ENCODE measurements around the gene TBPL1. TPM values are rescaled to one million over a fixed set of nuclear protein-coding genes. Genes with fewer than 3 reads are reported as not detected.

The TBPL1 gene
- total RNA-seq, 4 donors from 2014 or later, result 10.1 to 18.6 (median 12.3) TPM

- no peak for DNase-seq (ENCODE audit: low spot score)
- no peak for TF ChIP-seq CTCF (IDR thresholded peaks at IDR 0.05)
- ATAC-seq (ENCODE audit: low FRiP score), result no peak
Observed at GRCh38 chr6:133985970-133986369, 32.9 kb downstream of the TBPL1 start.

GRCh38 chr6:133986942-133987341, 33.9 kb downstream of the TBPL1 start:
- ATAC-seq (ENCODE audit: low FRiP score) (no peak), DNase-seq (ENCODE audit: low spot score) (no peak)

GRCh38 chr6:133989525-133989924, 36.5 kb downstream of the TBPL1 start:
- ATAC-seq (ENCODE audit: low FRiP score) (no peak), DNase-seq (ENCODE audit: low spot score) (no peak)
- TF ChIP-seq CTCF (IDR thresholded peaks at IDR 0.05), result no peak

More at GRCh38 chr6:133986942-133987341, 33.9 kb downstream of the TBPL1 start:
- no peak for TF ChIP-seq CTCF (IDR thresholded peaks at IDR 0.05)

GRCh38 chr6:133990321-133990720, 37.3 kb downstream of the TBPL1 start:
- ATAC-seq (ENCODE audit: low FRiP score), result no peak
- TF ChIP-seq CTCF (IDR thresholded peaks at IDR 0.05), result no peak
- no peak for DNase-seq (ENCODE audit: low spot score)

DNA sequence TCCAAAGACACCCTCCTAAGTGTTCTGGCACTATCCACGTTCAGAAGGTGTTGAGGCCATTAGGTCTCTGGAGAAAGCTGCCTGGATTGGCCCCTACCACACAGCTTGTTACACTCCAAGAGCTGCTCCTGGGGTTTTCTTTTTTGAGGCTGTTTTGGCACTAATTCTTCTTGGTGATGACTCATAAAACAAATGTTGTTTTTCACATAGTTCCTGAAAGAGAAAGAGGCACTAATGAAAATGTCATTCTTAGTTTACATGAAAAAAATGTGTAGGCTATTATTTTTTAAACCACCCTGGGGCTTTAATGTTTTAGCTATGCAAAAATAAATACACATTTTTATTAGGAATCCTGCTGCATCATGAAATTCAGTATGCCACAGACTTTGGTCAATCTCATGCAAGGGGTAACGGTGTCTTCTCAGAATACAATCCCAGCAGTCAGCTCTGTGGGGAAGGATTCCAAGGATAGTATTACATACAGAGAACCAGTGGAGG, 38.1 kb downstream of the TBPL1 start:
- no peak for TF ChIP-seq CTCF (IDR thresholded peaks at IDR 0.05)
- ATAC-seq (ENCODE audit: low FRiP score) (peak; percentile 52), DNase-seq (ENCODE audit: low spot score) (no peak)

DNA sequence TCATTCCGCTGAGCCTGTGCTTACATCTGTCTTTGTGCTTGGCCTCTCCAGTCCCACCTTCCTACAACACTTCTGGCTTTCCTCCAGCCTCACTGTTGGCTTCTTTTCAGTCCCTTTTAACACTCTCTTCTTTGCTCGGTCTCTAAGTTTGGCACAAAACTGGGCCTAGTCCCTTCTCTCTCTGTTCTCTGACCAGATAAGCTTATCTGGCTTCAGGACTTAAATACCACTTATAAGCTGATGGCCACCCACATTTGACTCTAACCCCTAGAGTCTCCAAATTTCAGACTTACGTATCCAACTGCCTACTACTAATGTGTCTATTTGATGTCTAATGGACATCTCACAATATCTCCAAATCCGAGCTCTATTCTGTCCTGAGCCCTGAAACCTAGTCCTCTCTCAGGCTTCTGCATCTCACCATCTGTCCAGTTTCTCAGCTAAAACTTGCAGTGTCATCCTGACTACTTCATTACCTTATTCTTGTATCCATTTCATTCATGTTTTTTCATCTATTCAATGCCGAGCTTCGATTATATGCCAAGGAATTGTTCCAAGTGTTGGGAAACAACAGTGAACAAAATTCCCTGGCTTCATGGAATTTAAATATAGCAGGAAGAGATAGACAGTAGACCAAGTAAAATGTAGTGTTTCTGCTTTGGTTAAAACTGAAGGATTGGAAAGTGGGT, 40.1 kb downstream of the TBPL1 start:
- ATAC-seq (ENCODE audit: low FRiP score) (no peak), DNase-seq (ENCODE audit: low spot score) (no peak)
- TF ChIP-seq CTCF (IDR thresholded peaks at IDR 0.05), result no peak

- TF ChIP-seq CTCF (IDR thresholded peaks at IDR 0.05), result no peak
- no peak for ATAC-seq (ENCODE audit: low FRiP score)
- no peak for DNase-seq (ENCODE audit: low spot score)
Observed at GRCh38 chr6:133995296-133995695, 42.3 kb downstream of the TBPL1 start.
